Colonic mucosa (tissue), 4 donors: ENCODE data around the gene MUC2. TPM values are rescaled to one million over a fixed set of nuclear protein-coding genes. Genes with fewer than 3 reads are reported as not detected.

Source experiments
- DNase-seq: peaks from one replicate; pipeline ENCODE4 v3.0.0-alpha.2; 2020
- H3K27ac ChIP-seq: fragments of 200-600 bp; one replicate; pipeline ENCODE4 v1.8.0; 2021
- H3K27me3 ChIP-seq: fragments of 200-600 bp; one replicate; pipeline ENCODE4 v1.8.0; 2021
- H3K36me3 ChIP-seq: fragments of 200-600 bp; one replicate; pipeline ENCODE4 v1.8.0; 2021
- H3K4me1 ChIP-seq: fragments of 200-600 bp; one replicate; pipeline ENCODE4 v1.8.0; 2021; ENCODE audit warnings: mild to moderate bottlenecking
- H3K4me3 ChIP-seq: fragments of 200-600 bp; one replicate; pipeline ENCODE4 v1.8.0; 2021
- H3K9ac ChIP-seq, 2 donors: one replicate each; pipeline ENCODE4 v1.7.0; 2013; ENCODE audit warnings: control low read depth in 2 of 2, low read depth in 2 of 2, low read length in 2 of 2
- H3K9me3 ChIP-seq: fragments of 200-600 bp; one replicate; pipeline ENCODE4 v1.8.0; 2021
- CTCF ChIP-seq: fragments of 200-600 bp; IDR thresholded peaks from one replicate; pipeline ENCODE4 v1.8.0; 2022; ENCODE audit warnings: antibody characterized with exemption, mild to moderate bottlenecking
- intact Hi-C: fragments of 100-400 bp; cut with DNase I; formaldehyde crosslinking; loops from one replicate; pipeline ENCODE4 v1.14.1; 2022
- total RNA-seq, 2 donors: library from RNA; stranded (reverse); fragmentation: NEBNext Ultra II Directional in 1 of 2; extraction: Animal tissue kit (Norgen Biotek cat#: 25700) in 1 of 2; gene quantifications; one replicate each; pipeline ENCODE4 v1.2.1, GENCODE V29; 2021
- donor health status: healthy.
- donor health status: DM: no; HTN: no; CAD: no.
- donor health status: DM: no; HTN: no; CAD: no.

The MUC2 gene
- total RNA-seq, 2 donors from 2014 or later, result 1,230 to 1,438 TPM

GRCh38 chr11:1044160-1044559 is 30.5 kb upstream of the MUC2 start:
- peaks cover 10% of the 10 kb centered on the region for H3K27me3 ChIP-seq
- H3K27ac ChIP-seq, result no peak overlapping the region
- H3K9ac ChIP-seq, result no peak overlapping the region
- H3K4me1 ChIP-seq, result no peaks in the 10 kb centered on the region
- intact Hi-C loops, result no loop called here
- H3K9me3 ChIP-seq, result no peaks in the 10 kb centered on the region
- no peaks in the 10 kb centered on the region for H3K36me3 ChIP-seq
- no peak for TF ChIP-seq CTCF
- no peak overlapping the region for H3K4me3 ChIP-seq
- DNase-seq, result no peak

- TF ChIP-seq CTCF, result no peak
- peaks cover 11% of the 10 kb centered on the region for H3K27me3 ChIP-seq
- no peak overlapping the region for H3K9ac ChIP-seq
- no peak overlapping the region for H3K27ac ChIP-seq
- no peak overlapping the region for H3K4me3 ChIP-seq
- intact Hi-C loops, result no loop called here
- DNase-seq, result no peak
- no peaks in the 10 kb centered on the region for H3K9me3 ChIP-seq
- peaks cover 5% of the 10 kb centered on the region for H3K4me1 ChIP-seq
- H3K36me3 ChIP-seq, result no peaks in the 10 kb centered on the region
Measured at GRCh38 chr11:1047595-1048156, 27.0 kb upstream of the MUC2 start.

GRCh38 chr11:1048375-1049070 is 26.2 kb upstream of the MUC2 start:
- H3K9me3 ChIP-seq, result no peaks in the 10 kb centered on the region
- H3K36me3 ChIP-seq, result no peaks in the 10 kb centered on the region
- no peak overlapping the region for H3K4me3 ChIP-seq
- H3K9ac ChIP-seq, result no peak overlapping the region
- no peak overlapping the region for H3K27ac ChIP-seq
- no peak for DNase-seq
- H3K27me3 ChIP-seq, result peaks cover 11% of the 10 kb centered on the region
- intact Hi-C loops, result no loop called here
- peaks cover 5% of the 10 kb centered on the region for H3K4me1 ChIP-seq
- TF ChIP-seq CTCF, result no peak

GRCh38 chr11:1049071-1049405 is 25.6 kb upstream of the MUC2 start:
- Histone ChIP-seq H3K9me3 (no peaks in the 10 kb centered on the region), H3K4me1 (peaks cover 5% of the 10 kb centered on the region)

GRCh38 chr11:1049431-1049891 is 25.2 kb upstream of the MUC2 start:
- Histone ChIP-seq H3K4me3 (no peak overlapping the region), H3K4me1 (peaks cover 5% of the 10 kb centered on the region), H3K27me3 (peaks cover 11% of the 10 kb centered on the region), H3K9ac (no peak overlapping the region), H3K9me3 (no peaks in the 10 kb centered on the region), H3K36me3 (no peaks in the 10 kb centered on the region), H3K27ac (no peak overlapping the region)
- no peak for DNase-seq
- intact Hi-C loops, result no loop called here
- TF ChIP-seq CTCF, result no peak

More at GRCh38 chr11:1049071-1049405, 25.6 kb upstream of the MUC2 start:
- H3K36me3 ChIP-seq, result no peaks in the 10 kb centered on the region
- no peak for TF ChIP-seq CTCF
- no peak overlapping the region for H3K4me3 ChIP-seq
- DNase-seq, result no peak
- no peak overlapping the region for H3K27ac ChIP-seq
- intact Hi-C loops, result no loop called here
- H3K27me3 ChIP-seq, result peaks cover 11% of the 10 kb centered on the region
- H3K9ac ChIP-seq, result no peak overlapping the region
